T-helper 1 cell (primary cell): Measurements from ENCODE around the gene ATP9B.
"Not testable (repeated sequence)": the region's sequence is repeated elsewhere in the genome, so short reads cannot be mapped to it uniquely, and the experiment has no call there.

Source experiments
- DNase-seq, 5 donors: peaks; one replicate each; pipeline ENCODE4 v3.0.0-alpha.2; 2012 to 2020

Gene ATP9B

GRCh38 chr18:79072655-79073054 is 3.5 kb downstream of the ATP9B start:
- not testable (repeated sequence) for DNase-seq

DNA sequence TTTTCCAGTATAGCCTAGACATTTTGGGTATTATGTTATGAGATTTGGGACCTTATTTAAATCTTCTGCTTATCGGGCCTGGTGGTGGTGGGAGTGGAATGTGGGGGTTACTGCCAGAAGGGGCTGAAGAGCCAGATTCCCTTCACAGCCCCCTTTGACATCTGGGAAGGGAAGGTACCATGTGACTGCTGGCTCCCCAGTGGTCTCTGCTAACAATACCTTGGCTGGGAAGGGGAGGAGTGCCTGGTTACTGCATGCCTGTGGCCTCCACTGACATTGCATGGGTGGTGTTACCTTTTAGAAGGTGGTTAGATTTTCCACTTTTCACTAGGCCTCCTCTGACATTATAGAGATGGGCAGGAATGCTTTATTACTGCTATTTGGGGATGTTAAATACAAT is 8.0 kb downstream of the ATP9B start:
- no peak for DNase-seq

- not testable (repeated sequence) for DNase-seq
Observed at GRCh38 chr18:79078791-79079190, 9.6 kb downstream of the ATP9B start.

DNA sequence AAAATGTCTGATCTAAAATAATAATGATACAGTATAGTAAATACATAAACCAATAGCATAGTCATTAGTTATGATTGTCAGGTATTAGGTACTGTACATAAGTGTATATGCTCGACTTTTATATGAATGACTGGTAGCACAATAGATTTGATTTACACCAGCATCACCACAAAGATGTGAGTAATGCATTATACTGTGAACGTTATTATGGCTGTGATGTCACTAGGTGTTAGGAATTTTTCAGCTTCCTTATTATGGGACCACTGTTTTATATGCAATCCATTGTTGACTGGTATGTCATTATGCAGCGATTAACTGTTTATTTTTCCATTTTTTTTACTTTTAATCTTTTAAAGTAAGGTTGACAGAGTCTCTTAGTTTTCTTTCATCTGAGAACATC is 23.7 kb downstream of the ATP9B start:
- no peak for DNase-seq

GRCh38 chr18:79093986-79094385 is 24.8 kb downstream of the ATP9B start:
- no peak for DNase-seq

GRCh38 chr18:79095216-79095615 is 26.0 kb downstream of the ATP9B start:
- DNase-seq = no peak

DNA sequence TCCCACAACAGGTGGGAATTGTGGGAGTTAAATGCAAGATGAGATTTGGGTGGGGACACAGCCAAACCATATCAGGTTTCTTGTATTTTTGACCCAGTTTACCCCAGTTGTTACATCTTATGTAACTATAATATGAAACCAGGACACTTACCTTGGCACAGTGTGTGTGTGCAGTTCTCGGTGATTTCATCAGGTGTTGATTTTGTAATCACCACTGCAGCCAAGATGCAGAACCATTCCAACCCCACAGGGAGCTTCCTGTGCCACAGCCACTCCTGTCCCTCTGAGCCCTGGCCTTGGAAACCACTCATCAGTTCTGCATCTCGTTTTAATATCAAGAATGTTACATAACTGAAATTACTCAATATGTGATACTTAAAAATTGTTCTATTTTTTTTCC is 31.8 kb downstream of the ATP9B start:
- no peak for DNase-seq

- DNase-seq = no peak
Observed at GRCh38 chr18:79102886-79103285, 33.7 kb downstream of the ATP9B start.

GRCh38 chr18:79104137-79104536 is 34.9 kb downstream of the ATP9B start:
- DNase-seq = no peak

GRCh38 chr18:79105455-79105854 is 36.3 kb downstream of the ATP9B start:
- no peak for DNase-seq

- no peak for DNase-seq
Observed at GRCh38 chr18:79106084-79106483, 36.9 kb downstream of the ATP9B start.

DNA sequence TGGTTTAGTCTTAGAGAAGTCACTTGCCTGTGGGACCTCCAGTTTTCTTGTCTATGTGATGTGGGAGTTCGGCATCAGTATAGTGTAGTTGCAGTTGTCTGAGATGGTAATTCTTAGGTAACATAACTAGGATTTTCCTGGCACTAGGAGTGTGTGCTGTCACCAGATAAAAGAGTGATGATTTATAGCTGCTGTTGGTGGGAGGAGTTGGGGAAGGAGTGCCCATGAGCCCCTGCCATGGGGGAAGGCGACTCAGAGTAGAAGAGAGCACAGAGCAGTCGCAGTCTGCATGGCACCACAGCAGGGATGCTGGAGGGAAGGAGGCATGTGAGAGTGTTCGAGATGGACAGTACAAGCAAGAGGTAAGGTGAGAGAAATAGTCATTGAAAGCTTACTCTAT is 38.7 kb downstream of the ATP9B start:
- DNase-seq = no peak

DNA sequence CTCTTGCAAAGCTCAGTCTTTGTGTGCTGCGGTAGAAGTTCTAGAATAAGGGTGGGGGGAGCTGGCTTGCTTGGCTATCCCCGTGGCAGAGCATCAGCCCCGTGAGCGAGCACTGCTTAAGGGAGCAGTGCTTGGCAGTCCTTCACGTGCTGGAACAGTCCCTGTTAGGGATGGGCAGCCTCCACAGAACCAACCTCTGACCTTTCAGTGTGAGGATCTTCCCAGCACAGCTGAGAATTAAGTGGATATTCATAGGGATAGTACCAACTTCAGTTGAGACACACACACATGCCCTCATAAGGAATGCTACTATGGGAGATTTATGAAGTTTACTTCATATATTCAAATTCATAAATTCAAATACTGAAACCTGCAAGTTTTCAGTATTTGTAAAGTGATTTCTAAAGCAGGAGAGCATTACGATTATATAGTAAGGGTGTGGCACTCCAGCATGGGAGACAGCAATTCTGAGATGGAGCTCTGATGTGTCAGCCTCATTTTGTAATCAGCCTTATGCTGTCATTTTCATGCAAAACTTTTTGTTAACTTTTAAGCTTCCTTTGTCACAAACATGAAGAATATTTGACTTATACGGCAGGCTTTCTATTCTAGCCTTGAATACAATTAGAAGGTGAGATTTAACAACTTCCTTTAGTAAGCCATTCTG is 39.5 kb downstream of the ATP9B start:
- DNase-seq = no peak

GRCh38 chr18:79111483-79111882 is 42.3 kb downstream of the ATP9B start:
- DNase-seq = no peak

GRCh38 chr18:79117385-79117784 is 48.2 kb downstream of the ATP9B start:
- no peak for DNase-seq

DNA sequence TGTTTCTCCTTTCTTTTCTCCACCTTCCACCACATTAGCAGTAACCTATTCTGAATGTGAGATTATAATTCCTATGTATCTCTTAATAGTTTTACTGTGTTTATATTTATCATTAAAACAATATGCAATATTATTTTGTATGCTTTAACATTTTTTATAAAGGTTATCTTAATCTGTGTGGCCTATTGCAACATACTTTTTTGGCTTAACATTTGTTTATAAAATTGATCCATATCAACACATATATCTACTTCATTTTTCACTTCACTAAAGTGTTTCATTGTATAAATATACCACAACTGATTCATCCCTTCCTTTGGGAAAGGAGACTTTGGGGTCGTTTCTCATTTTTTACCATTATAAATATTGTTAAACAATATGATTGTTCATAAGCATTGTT is 48.6 kb downstream of the ATP9B start:
- DNase-seq = no peak

- DNase-seq = no peak
Observed at GRCh38 chr18:79118797-79119196, 49.6 kb downstream of the ATP9B start.

DNA sequence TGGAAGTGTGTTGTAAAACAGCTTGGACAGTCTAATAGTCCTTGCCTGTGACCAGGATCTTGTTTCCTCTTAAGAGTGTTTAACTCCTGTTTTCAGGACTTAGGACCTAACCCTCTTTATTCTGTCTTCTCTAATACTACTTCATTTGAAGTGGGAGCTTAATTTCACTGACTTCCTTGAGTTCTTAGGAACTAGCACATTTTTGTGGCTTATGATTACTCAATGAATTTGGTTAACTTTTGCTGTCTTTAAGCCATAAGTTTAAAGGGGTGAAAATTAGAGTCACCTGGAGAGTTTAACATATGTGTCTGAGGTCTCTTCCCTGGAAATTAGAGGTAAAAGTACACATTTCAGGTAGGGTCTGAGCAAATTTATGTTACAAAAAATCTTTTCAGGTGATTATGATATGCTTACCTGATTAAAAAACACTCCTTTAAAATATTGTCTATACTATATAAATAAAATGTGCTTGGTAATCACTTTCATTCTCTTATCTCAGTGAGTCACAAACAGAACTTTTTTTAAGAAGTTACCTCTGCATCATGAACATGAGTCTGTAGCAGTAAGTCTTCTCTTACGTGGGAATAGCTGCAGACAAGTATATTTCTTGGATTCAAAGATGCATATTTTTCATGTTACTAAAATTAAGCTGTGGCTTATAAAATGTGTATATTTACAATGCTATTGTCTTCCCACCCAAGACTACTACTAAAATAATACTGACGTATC is 52.7 kb downstream of the ATP9B start:
- DNase-seq = no peak

DNA sequence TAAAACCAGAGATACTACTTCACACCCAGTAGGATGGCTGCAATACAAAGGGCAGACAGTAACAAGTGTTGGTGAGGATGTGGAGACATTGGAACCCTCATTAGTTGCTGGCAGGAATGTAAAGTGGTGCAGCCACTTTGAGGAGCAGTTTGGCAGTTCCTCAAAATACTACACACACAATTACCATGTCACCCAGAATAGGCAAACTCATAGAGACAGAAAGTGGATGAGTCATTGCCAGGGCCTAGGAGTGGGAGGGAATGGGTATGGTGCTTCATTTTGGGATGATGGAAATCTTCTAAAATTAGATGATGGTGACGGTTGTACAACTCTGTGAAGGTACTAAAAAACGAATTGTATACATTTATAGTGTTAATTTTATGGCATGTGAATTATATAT is 54.8 kb downstream of the ATP9B start:
- DNase-seq = no peak

- no peak for DNase-seq
Observed at GRCh38 chr18:79129120-79129519, 59.9 kb downstream of the ATP9B start.

DNA sequence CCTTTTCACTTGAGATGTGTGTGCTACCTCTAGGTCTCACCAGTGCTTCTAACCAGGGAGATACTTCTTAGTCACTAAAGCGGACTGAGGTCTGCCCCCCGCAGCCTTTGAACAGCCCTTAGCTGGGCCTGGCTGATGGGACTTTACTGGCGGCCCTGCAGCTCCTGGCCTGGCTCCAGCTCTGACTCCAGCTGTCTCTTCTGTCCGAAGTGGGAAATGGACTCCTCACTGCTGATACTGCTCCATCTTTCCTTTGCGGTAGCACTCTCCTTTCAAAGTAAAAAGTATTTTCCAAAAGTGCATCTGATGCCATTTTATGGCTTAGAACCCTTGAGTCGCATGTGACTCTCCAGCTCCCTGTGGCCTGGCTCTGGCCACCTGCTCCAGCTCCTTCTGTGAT is 64.5 kb downstream of the ATP9B start:
- no peak for DNase-seq

DNA sequence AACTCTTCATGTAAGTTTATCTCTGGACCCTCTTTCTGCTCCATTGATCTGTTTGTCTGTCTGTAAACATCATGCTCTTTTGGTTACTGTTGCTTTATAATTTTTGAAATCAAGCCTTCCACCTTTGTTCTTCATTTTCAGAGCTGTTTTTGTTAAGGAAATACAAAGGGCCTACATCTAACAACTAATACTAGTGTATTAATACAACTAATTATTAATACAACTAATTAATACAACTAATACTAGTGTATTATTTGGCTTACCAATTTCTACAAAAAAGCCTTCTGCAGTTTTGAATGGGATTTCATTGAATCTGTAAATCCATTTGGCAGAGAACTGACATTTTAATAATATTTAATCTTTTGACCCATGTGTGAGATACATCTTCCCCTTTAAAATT is 66.7 kb downstream of the ATP9B start:
- DNase-seq = no peak

DNA sequence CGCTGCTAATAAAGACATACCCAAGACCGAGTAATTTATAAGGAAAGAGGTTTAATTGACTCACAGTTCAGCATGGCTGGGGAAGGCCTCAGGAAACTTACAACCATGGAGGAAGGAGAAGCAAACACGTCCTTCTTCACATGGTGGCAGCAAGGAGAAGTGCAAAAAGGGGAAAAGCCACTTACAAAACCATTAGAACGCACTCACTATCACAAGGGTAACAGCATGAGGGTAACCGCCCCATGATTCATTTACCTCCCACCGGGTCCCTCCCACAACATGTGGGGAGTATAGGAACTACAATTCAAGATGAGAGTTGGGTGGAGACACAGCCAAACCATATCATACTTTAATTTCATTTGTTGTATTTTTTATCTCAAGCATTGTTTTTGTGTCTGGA is 67.5 kb downstream of the ATP9B start:
- no peak for DNase-seq

- peak in 3 of 5 donors; percentile 6 to 19 (median 8) for DNase-seq
Observed at GRCh38 chr18:79139206-79139605, 70.0 kb downstream of the ATP9B start.

- no peak for DNase-seq
Observed at GRCh38 chr18:79147014-79147413, 77.8 kb downstream of the ATP9B start.
